Measurements from ENCODE around the gene ROBO1.

The ROBO1 gene

DNA sequence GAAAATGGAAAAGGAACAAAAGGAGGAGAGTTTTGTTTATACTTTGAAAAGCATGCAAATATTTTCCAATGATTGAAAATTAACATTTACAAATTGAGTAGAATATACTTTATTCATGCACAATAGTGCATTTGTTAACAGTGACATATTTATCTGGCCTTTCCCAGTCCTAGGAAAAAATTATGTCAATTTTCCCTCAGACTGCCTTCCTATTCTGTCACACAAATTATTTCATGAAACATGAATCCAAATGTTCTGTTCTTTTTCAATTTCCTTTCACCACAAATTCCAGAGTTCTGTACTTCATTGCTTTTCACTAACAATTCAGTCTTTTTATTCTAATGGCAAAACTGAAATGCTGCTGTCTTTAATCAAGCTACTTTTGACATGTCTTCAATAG, 945.1 kb downstream of the ROBO1 start:
- DNase-seq, result no peak

DNA sequence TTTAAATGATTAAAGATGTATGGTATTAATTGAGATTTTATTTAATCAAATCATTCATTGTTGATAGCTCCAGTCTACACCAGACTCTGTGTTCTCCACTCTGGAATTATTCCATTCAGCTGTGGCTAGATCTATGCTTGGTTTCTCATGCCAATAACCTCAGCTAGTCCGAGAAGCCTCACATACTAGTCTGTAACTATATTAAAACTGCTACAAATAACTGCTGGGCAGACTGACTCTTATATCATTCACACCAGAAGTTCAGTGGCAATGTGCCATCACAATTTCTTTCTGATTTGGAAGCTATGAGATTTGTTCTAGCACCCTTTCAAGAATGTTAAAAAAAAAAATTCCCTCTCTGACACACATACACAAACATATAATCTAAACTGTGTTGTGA, 947.3 kb downstream of the ROBO1 start:
- DNase-seq, result no peak

DNA sequence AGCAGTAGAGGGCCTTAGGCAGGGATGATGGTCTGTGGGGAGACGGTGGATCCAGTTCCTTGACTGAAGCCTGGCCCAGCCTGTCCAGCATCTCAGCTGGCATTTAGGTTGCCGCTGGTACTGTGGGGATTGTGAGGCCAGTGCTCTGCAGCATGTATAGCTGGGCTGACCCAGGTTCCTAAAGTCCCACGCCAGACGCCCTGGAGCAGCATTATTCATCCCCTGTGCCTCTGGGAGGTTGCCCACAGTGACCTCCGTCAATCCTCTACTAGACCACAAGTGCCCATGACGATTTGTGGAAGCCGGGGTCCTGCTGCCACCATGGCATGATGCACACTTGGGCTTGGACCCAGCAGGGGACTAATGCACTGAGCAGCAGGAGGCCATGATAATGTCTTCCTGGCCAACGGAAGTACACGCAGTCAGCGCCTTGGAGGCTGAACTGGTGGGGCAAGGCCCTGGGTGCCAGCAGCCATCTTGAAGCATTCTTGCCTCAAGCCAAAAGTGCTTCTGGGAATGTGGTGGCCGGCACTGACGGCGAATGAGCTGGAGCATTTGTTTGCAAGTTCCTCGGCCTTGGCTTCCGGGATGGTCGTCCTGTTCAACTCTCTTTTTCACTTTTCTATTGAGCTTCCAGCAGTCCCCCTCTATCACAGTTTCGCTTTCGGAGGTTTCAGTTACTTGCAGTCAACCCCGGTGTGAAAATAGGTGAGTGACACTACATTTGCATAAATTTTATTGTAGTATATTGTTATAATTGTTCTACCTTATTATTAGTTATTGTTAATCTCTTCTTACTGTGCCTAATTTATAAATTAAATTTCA, 949.4 kb downstream of the ROBO1 start:
- no peak for DNase-seq

DNA sequence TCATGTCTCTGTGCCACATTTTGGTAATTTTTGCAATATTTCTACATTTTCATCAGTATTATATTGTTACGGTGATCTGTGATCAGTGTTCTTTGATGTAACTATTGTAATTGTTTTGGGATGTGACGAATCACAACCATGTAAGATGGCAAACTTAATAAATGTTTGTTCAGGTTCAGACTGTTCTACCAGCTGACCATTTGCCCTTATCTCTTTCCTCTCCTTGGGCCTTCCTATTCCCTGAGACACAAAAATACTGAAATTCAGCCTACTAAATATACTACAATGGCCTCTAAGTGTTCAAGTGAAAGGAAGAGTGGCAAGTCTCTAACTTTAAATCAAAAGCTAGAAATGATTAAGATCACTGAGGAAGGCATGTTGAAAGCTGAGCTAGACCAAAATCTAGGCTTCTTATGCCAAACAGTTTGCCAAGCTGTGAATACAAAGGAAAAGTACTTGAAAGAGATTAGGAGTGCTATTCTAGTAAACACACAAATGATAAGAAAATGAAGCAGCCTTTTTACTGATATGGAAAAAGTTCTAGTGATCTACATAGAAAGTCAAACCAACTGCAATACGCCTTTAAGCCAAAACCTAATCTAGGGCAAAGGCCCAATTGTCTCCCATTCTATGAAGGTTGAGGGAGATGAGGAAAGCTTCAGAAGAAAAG, 952.8 kb downstream of the ROBO1 start:
- DNase-seq, result no peak

DNA sequence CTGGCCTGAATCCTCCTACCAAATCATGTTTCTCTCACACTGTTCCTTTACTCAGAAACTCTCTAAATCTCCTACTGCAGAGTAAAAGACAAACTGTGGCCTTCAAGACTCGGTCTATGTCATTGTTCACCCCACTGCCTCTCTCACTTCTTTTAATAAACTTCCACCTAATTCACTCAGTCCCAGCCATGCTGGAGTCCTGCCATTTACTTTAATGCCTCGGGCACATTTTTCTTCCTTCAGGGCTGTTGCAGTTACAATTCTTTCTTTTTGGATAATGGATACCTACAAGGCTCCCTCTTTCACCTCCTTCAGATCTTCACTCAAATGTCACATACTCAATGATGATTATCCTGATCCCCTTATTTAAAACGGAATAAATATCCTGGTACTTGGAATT, 955.6 kb downstream of the ROBO1 start:
- no peak for DNase-seq

DNA sequence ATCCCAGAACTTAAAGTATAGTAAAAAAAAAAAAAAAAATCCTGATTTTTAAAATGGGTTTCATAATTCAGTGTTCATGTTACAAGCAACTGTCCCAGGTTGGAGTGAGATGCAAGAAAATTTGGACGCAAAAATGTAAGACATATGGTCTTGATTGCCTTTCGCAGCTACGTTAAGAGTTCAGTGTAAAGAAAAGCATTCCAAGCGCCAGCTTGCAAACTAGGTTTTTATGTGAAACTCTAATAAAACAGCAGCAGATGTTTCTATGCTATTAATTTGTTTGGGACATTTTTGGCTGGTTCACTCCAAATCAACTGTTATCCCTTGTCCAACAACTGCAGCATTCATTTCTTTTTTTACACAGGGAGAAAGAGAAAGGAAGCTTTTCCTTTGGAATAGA, 957.8 kb downstream of the ROBO1 start:
- no peak for DNase-seq

DNA sequence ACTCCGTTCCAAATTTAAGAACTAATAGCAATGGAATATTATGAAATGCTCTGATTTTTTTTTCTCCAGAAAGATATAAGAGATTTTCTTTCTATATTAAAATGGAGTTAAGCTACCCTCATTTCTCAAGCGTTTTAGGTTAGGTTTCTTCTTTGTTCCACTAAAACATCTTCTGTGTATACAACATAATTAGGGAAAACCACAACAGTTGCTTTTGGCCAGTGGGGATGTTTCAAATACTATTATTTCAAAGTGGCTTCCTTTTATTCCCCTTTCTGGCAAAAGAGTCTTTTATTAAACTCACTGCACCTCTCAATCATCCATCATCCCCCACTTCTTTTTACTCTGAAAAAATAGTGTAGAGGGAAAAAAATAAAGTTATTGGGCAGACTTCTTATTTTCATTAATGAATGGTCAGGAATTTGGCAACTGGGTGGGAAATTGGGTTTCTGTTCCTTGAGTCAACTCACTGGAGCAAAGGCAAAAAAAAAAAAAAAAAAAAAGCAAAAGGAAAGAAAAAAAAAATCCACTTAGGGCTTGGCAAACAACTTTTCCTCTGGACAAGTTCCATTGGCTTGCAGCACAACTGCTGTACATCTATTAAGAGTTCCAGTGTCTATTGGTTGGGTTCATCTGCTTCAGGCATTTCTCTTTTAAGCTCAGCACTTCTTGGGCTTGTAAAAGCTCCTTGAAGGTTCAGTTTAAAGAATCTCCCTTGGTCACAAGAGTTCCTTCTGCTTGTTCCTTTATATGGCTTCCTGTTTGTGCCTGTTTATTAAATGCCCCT, 963.4 kb downstream of the ROBO1 start:
- no peak for DNase-seq

DNA sequence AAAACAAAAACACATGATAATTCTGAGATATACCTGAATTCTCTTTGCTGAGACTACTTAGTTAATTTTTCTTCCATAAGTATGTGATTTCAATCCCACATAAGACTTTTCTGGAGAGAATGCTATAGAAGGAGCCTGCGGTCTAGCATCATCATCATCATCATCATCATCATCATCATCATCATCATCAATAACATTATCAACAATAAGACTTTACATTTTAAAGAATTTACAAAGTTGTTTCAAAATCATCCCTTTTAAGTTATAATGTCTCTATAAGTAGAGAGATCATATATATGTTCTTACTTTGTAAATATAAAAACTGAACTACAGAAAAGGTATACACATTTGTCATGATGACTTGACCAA, 965.3 kb downstream of the ROBO1 start:
- no peak for DNase-seq

DNA sequence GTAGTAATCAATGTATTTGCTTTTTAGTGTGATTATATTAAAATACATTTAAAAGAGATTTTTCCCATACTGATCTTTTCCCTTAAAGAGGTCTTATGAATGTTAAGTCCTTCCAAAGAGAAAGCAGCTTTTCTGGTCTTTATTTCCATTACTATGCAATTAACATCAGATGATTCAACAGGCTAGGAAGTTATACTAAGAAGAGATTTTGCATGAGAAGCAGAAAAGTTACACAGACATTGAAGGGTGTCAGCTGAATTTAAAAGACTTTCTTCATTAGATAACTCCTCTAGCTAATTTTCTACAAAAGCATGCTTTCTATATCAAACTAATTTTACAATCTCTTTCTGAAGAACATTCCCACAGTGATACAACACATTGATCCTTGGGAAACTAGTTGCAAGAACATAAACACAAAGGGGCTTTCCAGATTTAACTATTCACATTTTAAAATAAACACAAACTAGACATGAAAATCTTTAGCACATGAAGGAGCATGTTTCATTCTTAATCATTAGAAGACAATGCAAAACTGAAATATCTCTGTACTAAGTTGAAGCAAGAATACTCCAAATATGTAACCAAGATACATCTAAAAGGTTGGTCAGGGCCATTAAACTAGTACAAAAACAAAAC, 965.8 kb downstream of the ROBO1 start:
- DNase-seq, result no peak

DNA sequence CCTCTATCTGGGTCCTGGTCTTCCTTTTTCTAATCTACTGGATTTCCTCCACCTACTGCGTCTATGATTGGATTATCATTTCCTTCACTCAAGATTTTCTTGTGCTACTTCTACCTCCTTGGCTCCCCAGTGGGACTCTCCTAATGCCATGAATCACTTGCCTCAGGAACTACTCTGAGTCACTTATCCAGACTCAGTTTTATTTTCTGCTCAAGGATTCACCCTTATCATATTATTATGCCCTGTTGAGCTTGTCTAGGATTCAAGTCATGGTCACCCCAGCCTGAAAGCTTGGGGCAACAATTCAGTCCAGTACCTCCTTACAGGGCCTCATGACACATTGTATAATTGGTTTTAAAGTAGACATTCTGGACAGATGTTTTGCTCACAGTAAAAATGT, 968.1 kb downstream of the ROBO1 start:
- no peak for DNase-seq

DNA sequence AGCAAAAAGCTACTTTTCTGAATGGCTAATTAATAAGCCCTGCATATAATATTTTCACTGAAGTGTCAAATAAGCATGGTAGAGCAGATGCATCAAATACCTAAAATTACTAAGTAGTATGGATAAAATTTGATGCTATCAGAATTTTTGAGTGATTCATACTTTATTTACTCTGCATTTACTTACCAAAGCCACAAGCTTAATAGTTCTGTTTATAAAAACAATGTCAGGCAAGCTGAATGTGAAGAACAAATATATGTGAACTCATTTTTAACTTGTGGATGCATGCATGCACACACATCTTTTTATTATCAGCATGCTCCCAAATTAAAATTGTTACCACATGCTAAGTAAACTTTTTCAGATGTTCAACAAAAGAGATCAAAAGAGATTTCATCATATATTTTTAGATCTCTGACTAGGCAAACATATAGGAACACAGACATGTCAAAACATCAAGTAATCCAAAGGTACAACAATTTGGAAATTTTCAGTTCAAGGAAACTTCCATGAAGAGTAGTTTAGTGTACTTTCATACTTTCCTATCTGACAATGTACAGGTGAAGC, 969.4 kb downstream of the ROBO1 start:
- DNase-seq, result no peak

DNA sequence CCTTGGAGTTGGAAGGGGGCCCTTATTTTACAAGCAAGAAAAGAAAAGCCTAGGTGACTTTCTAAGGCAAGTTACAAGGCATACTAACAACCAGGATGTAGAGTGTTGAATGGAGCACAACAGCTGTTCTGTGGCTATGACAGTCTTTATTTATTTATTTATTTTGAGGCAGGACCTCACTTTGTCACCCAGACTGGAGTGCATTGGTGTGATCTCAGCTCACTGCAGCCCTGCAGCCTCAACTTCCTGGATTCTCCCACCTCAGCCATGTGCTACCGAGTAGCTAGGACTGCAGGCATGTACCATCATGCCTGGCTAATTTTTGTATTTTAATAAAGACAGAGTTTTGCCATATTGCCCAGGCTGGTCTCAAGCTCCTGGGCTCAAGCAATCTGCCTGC, 973.4 kb downstream of the ROBO1 start:
- DNase-seq, result no peak

DNA sequence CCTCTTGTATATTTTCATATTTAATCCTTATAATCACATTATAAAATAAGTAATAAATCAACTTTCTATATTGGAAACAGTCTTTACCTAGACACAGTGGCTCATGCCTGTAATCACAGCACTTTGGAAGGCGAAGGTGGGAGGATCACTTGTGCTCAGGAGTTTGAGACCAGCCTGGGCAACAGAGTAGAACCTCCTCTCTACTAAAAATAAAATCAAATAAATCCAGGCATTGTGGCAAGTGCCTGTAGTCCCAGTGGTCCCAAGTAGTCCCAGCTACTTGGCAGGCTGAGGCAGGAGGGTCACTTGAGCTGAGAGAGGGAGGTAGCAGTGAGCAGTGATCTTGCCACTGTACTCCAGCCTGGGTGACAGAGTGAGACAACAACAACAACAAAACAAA, 975.1 kb downstream of the ROBO1 start:
- no peak for DNase-seq

DNA sequence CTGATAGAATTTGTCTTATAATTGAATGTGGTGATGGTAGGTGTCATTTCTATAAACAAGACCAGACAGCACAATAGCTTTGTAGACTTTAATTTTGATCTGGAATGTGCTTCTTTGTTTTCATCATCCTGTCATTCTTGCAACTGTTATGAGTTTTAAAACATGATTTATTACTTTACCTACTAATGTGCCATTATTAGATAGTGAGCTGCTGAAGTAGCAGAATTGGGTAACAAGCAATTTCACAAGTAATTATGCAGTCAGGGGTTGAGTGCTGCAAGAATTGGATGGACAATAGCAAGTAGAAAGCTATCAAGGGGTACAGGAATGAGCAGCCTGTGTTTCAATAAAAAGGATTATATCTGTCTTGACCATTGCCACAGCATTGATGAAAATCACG, 975.6 kb downstream of the ROBO1 start:
- no peak for DNase-seq

DNA sequence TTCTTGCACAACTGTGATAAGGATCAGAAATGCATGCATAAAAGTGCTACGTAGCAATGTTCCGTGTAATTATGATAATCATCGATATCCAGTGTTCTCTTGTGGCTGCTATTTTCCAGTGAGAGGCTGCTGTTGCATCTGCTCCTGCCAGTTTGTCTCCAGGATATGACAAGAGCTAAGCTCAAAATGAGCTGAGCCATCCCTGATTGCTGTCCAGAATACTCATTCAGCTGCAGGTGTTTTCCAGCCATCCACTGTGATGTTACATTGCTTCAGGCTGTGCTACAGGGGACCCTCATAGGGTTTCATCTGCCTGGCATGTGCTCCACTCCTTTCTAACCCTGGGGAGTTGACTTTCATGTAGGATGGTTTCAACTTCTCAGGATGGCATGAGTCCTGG, 976.0 kb downstream of the ROBO1 start:
- DNase-seq, result no peak

DNA sequence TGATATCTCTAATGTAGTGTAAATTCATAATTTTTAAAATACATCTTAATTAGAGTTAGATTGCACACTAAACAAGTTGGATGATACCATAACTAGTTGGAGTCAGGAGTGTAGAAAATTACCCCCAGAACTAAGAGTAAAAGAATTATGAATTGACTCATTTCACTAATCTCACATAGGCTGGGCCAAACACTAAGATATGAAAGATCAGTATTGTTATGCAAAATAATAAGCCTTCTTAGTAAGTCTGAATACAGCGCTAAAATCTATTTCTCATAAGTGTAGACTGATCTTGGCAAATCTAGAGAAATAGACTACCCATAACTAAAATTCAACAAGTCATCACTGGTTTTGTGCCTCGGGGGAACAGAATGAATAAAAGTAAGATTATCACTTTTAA, 979.0 kb downstream of the ROBO1 start:
- DNase-seq, result no peak

DNA sequence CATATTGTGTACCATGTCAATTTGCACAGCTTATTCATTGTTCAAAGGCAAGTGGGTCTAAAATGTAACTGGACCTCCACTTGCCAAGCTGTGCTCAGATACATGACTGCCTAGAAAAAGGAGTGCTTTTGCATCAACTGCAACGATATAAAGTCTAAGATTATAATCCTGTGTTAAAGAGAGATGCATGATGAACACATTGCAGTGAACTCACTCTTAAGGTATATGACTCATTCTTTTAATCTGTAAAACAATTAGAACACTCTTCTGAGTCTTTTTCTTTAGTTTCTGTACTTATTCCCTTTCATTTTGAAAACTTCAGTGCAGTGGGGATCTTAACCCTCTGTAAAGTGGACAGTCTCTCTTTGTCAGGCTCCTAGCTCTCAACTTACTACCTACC, 982.8 kb downstream of the ROBO1 start:
- no peak for DNase-seq

DNA sequence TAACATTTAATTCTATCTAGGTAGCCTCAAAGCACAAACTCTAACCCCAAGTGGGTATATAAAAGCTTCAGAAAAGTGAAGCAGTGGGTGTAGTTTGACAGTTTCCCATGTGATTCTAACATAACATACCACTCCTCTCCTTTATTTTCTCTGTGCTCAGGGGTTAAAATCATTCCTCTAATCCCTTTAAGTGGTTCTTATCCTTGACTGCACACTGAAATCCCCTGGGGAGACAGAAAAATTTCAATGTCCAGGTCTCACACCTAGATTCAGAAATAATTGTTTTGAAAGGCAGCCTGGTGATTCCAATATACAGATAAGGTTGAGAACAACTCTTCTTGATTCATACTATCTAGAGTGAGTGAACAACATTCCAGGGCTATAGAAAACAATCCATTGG, 986.4 kb downstream of the ROBO1 start:
- DNase-seq, result no peak

DNA sequence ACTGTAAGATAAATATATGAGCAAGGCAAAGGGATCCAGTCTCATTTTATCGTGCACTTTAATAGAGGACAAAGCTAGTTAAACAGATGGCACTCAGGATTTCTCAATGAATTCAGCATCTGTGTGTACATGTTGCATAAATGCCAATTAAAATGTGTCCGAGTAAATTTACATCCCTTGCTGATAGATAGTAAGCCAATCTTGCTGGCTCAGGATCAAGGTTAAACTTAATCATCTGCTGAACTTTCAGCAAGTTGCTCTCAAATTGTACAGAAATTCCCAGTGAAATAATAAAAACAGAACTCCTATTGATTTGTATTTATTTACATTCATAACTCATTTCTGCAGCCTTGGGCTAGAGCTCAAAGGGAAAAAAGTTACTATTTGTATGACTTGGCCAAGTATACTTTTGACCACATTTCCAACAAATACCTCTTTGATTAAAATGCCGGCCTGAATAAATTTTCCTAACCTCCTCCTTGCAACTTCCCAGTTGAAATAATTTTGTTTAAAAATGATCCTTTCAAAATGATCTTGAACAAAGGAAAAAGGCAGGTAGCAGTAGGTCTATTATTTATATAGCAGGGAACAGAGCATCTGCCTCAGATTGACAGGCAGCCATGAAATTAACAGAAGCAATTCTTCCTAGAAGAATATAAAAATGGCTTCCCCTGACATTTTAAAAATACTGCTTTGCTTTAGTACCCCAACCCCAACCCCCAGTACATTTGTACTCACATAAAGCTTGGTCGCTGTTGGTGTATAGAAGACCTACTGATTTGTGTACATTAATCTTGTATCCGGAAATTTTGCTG, 1001.9 kb downstream of the ROBO1 start:
- no peak for DNase-seq

DNA sequence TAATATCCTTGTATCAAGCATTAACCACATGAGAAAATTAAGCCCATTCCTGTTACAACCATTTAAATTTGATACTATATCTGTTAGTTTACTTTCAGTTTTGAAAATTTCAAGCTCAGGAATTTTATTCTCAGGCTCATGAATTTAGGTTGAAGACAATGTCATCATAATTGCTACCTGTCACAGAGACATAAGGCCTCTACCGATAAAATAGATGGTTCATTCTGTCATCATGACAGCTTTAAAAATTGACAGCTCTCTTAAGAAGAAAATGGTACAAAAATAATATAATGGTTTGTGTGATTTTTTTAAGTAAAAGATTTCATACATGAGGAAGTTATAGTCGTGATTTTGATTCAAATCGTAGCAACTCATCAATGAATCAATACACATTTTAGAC, 1003.2 kb downstream of the ROBO1 start:
- DNase-seq, result no peak

DNA sequence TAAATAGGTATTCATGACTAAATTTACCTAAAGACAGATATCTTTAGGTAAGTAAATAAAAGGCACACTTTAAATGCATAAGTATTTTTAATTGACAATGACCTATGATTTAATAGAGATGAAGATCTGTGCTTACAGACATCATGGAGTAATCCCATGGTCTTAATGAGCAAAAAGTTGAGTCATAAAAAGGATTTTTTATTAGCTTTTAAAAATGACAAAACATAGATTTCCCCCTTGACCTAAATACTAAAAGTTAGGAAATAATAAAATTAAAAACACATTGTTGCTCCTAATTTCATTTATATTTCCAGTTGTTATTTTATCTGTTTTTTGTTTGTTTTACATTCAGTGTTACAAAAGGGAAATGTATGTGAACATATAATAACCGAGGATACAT, 1005.7 kb downstream of the ROBO1 start:
- DNase-seq, result no peak

DNA sequence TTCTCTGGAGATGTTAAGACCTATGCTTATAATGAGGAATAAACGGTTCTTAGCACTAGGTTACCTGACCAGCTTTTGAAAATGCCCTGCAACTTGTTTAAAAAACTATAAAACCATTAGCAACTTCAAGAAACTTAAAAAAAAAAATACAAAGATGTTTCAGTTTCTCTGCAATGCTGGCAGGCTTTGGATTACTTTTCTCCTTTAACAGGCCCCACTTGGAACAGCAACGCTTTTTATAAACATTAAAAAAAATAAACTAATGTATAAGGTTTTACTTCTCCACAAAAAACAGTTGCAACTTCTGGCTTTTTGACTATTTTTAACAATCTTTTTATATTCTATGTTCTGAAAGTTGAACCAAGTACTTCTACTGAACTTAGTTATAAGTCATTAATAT, 1006.7 kb downstream of the ROBO1 start:
- no peak for DNase-seq
